ENCODE results near the gene NDUFB11.

The NDUFB11 gene

DNA sequence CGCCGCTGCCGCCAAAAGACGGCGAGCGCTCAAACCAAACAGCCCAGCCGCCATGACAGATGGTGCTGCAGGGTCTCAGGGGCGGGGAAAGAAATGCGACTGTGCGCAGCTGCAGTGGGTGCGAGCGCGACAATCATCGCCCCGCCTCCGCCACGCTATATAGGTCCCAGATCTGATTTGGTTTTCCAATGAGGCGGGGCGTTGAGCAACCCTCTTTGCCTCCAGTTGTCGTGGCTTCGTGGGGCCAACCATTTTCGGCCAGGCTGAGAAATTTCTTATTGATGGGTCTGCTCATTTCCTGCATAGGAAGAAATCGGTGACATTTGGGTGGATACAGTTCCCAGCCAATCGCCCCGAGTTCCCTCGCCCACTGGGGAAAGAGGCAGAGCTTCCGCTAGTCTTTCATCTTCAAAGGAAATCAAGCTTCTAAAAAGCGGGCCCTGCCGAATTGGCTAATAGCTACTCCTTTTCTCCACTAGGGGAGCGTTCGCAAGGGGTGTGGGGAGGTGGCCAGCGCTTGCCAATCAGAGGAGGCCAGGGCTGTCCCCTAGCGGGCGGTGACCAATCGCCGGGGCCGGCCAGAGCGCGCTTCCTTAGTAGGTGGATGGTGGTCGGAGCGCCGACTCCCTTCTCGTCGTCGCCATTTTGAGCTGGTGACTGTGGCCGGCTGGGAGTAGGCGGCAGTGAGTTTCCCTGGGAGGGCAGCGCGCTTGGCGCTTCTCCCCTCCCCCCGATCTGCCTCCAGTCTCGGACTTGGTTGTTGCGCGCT lies at the start of gene NDUFB11, which contains the start of gene RBM10:
Gene NDUFB11, minus strand, starts transcription at position 77 of the 769 bp plus-strand sequence. Its CDS starts 23 bp downstream, at position 54.
Gene RBM10, plus strand, starts transcription at position 596 of the 769 bp plus-strand sequence. CDS start 2,261 bp downstream, outside the sequence.
- DNase-seq: peak; percentile 94

DNA sequence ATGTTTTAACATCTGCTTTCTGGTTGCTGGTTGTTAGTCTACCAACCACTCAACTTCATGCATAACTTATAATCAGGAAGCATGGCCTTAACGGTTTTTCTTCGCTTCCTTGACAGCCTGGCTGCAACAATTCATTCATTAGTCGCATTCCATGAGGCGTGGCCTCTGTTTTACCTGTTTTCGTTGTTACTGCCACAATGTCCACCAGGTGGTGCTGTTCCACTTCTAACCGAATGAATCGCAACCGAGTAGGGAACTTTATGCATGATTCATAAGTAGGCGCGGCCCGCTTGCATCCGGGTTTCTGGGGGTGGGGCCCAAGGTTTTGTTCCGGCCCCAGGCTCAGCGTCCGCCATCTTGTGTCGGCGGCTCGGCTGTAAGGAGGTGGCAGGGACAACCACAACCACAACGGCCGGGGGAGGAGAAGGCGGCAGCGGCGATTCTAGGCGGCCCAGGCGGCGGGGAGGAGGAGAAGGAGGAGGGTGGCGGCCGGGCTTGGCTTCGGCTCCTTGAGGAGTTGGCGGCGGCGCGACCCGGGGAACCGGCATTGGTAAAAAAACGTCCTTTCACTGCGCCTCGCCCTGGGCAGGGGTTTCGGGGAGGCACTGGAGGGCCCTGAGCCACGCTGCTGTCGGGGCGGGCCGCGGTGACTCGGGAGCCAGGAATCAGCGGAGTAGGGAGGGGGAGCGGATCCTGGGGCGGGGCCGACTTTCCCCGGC lies 49.1 kb upstream of the NDUFB11 start, which contains the start of gene UBA1:
Gene UBA1, plus strand, starts transcription at position 355 of the 719 bp plus-strand sequence. CDS start 4,974 bp downstream, outside the sequence.
- DNase-seq: peak; percentile 95

DNA sequence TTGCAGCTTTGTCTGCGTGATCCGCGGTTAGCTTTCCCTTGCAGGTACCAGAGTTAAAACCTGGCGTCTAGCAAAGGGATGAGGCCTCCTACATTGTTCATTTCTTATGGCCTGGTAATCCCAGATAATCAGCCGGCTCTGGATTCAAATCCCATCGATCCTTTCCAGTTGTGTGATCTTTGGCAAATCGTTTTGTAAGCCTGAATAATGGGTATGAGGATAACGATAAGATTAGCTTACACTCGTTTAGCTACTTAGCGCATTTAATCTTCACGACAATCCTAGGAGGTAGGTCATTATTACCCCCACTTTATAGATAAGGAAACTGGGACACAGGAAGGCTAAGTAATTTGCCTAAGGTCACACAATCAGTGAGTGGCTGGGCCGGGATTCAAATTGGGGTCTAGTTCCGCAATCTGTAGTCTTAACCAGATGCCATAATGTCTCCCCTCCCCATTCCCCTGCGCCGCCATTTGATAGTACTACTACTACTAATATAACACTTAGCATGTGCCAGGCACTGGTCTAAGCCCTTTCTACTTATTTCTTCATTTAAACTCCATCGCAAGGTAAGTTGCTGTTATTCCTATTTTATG lies 47.4 kb upstream of the NDUFB11 start:
- no peak for DNase-seq

DNA sequence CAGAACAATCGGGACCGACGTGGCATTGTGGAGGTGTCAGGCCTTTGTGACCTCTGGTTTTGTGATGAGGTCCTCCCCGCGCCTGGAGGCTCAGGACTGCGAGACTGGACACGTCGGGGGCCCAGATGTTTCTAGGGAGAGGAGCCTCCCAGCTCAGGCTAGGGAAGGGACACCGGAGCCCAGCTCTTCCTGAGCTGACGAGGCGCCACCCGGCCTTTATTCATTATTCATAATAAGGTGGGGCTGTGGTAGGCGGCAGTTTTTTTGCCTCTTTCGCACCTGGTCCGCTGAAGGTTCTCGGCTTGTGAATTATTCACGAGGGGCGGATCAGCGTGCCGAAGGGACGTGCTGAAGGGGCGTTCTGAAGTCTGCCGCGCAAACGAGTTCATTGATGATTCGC lies 46.8 kb upstream of the NDUFB11 start:
- peak; percentile 53 for DNase-seq

DNA sequence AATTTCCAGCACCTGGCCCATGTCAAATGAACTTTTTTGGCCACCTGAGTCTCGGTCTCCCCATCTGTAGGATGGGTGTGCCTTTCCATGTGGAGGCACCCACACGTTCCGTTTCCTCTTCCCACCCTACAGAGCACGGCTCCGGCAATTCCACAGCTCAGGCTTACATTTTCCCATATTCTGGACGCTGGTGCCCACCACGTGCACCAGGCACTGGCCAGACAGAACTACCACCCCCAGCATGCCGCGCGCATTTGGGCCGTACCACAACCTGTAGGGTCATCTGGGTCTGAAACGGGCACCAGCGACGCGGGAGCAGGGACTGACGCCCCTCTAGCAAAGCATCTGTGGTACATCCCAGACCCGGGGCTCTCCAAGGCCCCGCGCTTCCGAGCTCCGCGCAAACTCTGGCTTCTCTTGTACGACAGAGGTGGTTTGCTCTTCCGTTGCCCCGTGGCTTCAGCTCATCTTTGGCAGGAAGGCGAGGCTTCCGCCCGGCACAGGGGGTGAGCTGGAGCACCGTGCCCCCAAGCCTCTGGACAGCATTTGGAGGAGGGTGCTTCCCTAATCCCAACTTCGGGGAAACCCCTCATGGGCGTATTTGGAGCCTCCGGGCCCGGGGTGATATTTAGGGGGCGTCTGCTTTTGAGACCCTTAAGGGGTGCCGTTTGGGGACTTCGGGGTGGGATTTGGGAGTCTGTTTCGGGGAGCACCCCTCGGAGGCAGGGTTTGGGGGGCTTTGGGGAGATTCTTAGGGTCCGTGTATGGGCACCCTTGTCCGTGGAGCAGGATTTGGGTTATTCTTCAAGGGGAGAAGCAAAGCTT lies 46.2 kb upstream of the NDUFB11 start:
- peak; percentile 90 for DNase-seq

DNA sequence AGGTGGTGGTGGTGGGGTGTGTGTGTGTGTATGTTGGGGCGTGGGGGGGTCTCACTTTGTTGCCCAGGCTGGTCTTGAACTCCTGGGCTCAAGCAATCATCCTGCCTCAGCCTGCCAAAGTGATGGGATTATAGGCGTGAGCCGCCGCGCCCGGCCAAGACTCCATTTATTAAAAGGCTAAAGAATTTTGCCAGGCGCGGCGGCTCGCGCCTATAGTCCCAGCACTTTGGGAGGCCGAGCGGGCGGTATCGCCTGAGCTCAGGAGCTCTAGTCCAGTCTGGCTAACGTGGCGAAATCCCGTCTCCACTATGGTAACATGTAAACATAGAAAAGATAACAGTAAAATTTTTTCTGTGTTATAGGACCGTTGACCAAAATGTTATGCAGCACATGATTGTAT lies 45.4 kb upstream of the NDUFB11 start:
- DNase-seq: no peak

DNA sequence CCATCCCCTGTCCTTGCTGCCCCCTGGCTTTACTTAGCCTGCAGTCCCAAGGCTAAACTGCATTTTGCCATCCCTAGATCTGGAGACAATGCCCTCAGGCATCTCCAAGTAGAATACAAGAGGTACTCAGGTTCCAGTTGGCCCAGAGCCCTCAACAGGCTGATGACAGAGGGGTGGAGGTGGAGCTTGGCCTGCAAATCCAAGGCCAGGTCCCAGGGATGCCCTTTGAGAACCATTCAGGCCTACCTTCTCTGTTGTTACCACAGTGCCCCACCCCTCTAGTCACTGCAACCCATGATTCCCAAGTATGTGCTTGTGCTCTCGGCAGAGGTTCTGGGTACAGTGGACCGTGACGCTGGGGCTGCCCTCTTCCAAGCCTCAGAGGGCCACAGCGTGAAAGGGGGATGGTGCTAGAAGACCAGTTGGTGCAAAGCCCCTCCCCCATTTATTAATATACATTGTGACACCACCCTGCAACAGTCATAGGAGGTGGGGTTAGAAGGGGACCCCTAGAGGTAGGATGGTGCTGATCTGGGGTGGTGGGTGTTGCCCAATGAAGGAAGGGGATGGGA lies 42.7 kb upstream of the NDUFB11 start:
- no peak for DNase-seq

DNA sequence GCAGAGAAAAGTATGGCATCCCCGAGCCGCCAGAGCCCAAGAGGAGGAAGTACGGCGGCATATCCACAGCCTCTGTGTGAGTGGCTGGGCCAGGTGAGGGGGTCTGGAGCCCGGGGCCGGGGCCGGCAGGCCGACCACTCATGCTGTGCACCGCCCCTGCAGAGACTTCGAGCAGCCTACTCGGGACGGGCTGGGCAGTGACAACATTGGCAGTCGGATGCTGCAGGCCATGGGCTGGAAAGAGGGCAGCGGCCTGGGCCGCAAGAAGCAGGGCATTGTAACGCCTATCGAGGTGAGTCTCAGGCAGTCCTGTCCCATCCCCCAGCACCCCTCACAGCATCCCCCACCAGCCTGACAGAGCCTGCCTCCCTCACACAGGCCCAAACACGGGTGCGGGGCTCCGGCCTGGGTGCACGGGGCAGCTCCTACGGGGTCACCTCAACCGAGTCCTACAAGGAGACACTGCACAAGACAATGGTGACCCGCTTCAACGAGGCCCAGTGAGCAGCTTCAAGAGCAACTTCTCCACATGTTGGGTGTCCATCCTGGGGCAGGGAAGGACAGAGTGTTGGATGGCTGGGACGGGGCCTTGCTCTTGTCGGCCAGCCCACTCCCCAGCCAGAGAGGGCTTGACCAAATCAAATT lies 41.7 kb upstream of the NDUFB11 start:
- DNase-seq: no peak

DNA sequence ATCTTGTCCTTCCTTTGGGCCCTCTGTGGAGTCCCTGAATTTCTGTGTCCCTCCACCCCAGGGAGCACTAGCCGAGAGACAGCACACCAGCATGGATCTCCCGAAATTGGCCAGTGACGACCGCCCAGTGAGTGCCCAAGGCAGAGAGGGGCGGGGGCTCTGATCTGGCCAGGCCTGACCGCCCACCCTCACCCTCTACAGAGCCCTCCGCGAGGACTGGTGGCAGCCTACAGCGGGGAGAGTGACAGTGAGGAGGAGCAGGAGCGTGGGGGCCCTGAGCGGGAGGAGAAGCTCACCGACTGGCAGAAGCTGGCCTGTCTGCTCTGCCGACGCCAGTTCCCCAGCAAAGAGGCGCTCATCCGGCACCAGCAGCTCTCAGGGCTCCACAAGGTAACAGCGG lies 40.7 kb upstream of the NDUFB11 start:
- no peak for DNase-seq

DNA sequence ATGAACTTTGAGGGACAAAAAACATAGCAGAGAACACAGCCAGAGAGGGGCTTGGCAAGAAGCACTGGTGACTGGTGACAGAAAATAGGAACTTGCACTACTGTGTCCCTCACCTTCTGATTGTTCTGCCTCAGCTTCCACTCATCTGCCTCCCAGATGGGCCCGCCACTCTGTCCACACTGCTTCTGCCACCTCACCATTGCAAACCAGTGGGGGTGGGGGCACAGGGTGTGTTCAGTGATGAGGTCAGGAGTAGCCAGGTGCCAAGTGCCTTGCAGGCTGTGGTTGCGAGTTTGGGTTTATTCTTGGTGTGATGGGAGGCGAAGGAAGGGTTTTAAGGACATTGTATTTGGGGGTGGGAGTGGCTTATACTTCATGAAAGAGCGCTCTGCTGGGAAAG lies 40.0 kb upstream of the NDUFB11 start:
- DNase-seq: no peak

DNA sequence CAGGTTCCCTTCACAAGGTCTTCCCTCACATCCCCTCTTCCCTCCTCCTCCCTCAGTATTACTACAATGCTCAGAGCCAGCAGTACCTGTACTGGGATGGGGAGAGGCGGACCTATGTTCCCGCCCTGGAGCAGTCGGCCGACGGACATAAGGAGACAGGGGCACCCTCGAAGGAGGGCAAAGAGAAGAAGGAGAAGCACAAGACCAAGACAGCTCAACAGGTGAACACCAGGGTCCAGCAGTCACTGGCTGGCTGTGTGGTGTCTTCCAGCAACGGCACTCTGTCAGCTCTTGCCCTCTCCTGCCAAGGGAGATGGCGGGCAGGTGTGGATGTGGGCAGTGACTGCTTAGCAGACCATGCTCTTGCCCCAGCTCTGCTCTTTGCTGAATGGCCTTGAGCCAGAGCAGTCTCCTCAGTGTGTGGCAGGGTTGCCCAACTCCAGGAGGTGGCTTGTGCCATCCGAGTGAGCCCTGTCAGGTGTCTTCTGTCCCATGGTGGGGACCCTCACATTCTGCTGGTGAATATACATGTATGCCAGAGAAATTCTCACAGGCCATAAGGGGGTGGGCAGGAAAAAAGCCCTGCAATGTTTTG lies 37.7 kb upstream of the NDUFB11 start:
- DNase-seq: no peak

DNA sequence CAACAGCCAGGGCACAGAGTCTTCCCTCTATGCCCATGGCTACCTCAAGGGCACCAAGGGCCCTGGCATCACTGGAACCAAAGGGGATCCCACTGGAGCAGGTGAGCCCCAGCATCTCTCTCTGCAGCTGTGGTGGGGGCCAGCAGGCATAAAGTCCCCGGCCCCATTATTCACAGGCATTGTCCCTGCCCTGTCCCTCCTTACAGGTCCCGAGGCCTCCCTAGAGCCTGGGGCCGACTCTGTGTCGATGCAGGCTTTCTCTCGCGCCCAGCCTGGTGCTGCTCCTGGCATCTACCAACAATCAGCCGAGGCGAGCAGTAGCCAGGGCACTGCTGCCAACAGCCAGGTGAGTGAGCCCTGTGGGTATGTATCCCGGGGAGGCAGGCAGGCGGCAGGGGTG lies 36.8 kb upstream of the NDUFB11 start:
- no peak for DNase-seq

DNA sequence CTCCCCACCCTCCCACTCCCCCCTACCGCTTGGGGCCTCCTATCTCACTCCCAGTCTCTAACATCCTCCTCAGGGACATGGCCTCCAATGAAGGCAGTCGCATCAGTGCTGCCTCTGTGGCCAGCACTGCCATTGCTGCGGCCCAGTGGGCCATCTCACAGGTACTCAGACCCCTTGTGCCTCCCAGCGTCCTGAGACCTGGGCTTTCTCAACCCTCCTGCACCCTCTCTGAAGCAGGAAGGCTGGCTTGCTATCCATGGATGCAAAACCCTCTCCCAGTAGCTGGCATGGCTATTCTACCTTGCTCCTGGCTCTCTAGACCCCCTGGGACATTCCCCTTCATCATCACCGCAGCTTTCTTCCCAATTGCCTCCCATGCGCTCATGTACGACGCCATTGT lies 35.8 kb upstream of the NDUFB11 start:
- DNase-seq: no peak

DNA sequence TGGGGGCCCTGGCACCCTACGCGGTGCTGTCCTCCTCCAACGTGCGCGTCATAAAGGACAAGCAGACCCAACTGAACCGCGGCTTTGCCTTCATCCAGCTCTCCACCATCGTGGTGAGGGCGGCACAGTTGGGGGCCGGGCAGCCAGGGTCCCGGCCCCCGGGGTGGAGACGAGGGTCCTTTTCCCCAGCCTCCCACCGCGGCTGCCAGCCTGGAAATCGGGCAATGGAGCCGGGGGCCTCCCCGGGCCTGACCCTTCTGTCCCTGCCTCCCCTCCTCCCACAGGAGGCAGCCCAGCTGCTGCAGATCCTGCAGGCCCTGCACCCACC lies 35.4 kb upstream of the NDUFB11 start:
- no peak for DNase-seq

DNA sequence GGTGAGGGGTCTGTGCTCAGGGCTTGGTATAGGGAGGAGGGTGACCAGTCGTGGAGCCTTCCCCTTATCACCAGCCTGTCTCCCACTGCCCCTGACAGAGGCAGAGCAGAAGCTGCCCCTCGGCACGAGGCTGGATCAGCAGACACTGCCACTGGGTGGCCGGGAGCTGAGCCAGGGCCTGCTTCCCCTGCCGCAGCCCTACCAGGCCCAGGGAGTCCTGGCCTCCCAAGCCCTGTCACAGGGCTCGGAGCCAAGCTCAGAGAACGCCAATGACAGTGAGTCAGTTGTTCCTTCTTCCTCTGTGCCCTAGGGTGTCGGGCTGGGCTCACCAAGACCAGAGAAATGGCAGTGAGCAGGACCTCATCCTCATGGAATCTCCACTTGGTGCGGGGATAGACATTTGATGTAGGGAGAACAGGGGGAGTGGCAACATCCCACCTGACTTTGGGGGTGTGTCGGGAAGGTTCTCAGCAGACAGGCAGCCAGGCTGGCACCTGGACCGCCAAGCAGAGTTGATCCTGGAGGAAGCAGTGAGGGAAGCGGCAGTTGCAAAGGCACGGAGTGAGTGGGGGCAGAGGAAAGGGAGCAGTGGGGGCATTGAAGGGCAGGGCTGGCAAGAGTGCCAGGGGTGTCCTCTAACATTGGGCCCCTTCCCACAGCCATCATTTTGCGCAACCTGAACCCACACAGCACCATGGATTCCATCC lies 34.9 kb upstream of the NDUFB11 start:
- DNase-seq: no peak

DNA sequence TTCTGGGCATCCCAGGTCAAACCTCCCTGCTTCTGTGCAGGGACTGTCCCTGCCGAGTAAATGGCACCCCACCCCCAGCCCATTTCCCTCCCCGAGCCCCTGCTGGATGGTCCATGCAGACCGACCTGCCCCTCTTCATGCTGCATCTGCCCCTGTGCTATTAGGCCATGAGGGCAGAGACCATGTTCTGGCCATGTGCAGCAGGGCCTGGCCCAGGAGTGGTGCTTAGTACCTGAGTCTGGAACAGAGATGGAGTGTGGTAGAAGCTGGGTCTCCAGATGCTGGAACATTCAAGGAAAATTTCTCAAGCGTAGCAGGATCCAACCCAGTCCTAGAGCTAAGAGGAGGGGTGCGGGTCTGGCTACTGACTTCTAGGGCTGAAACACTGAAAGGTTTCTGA lies 33.8 kb upstream of the NDUFB11 start:
- DNase-seq: no peak

DNA sequence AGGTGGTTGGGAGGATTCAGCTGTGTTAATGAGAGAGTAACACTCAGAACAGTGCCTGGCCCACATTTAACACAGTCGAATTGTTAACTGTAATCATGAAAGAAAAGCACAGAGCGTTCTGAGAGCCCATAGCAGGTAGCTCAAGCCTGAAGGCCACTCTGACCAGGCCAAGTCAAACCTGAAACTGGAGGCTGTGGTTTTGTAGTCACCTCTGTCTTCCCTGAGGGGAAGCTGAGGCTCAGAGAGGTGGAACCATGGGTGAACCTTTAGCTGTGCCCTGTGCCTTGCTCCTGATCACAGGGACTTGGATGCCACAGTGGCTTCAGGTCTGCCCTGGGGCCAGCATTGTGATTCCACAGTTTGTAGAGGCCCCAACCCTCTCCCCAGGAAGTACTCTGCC lies 32.6 kb upstream of the NDUFB11 start:
- DNase-seq: no peak

DNA sequence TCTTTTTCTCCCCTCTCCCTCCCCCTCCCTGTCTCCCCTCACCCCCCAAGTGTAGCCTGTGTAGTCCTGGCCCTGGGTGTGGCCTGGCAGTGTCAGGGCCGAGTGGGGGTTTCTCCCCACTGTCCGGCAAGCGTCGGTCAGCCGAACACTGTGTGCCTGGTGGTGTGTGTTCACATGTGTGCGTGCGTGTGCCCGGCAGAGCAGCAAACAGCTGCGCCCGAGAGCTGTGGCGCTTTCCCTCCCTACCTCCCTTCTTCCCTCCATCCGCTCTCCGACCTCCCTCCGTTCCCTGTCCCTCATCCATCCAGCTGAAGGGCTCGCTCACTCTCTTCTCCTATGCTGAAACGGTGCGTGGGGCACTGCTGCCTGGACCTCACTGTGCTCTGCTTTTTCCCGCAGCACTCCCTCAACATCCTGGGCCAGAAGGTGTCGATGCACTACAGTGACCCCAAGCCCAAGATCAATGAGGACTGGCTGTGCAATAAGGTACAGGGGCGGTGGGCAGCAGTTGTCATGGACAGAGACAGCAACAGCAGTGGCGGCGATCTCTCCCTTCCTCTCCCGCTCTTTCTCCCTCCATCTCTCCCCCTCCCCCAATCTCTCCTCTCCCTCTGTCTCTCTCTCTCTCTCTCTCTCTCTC lies 31.7 kb upstream of the NDUFB11 start:
- no peak for DNase-seq

DNA sequence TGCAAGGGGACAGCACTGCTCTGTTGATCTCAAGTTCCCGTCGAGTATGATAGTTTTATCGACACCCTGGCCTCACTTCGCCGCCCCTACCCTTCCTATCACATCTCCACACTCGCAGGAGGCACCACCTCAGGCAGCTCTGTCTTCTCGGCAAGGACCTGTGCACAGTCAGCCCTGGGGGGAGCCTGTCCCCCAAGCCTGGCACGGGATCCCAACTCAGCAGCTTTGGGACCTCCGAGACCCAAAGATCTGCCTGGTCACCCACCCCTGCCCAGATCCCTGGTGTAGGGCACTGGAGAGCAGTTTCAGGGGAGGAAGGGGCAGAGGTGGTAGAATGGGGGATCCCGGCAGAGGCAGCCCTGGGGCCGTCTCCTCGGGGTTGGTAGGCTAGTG lies 31.1 kb upstream of the NDUFB11 start:
- DNase-seq: no peak

DNA sequence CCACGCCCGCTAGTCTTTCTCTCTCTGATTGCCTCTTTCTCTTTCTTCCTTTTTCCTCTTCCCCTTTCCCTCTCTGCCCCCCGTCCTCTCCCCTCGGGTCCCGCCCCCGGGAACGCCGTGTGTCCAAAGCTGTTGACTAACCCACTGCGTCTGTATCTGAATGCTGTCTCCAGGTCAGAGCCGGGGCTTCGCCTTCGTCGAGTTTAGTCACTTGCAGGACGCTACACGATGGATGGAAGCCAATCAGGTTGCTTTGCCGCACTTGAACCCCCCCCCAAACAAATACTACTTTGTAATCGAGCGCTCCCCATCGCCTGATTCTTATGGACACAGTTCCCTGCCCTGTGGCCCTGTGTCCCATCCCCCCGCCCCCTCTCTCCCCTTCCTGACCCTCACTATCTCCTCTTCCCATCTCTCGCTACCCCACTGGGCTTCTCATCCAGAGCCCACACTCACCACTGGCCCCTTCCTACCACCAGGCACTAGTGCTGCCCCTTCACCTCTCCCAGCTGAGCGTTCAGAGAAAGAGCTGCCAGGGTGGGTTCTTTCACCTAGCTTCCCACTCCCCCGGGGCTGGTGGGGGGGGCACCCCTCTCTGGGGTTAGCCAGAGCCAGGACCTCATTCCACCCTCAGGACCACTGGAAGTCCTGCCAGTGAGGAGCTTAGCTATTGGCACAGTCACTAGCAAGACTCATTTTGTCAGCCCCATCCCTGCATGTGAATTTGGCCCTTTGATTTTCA lies 30.5 kb upstream of the NDUFB11 start:
- no peak for DNase-seq
